GM12864 (cell line): ENCODE results near the gene THSD7A.

ENCODE experiments used
- DNase-seq: peaks from one replicate; pipeline ENCODE4 v3.0.0-alpha.2; 2011; ENCODE audit warnings: low read depth
- H3K4me3 ChIP-seq: 2 replicates; pipeline ENCODE4 v1.5.1; 2011; ENCODE audit warnings: mild to moderate bottlenecking, low read depth, low read length, control low read depth
- CTCF ChIP-seq: IDR thresholded peaks from 2 replicates; pipeline ENCODE4 v1.5.1; 2011; ENCODE audit warnings: low read depth, mild to moderate bottlenecking, moderate library complexity, low read length, control low read depth, inconsistent platforms; ENCODE audit errors: missing control alignments

THSD7A gene

GRCh38 chr7:11650500-11650899, 181.5 kb downstream of the THSD7A start:
- TF ChIP-seq CTCF: no peak
- H3K4me3 ChIP-seq: no peak overlapping the region

DNA sequence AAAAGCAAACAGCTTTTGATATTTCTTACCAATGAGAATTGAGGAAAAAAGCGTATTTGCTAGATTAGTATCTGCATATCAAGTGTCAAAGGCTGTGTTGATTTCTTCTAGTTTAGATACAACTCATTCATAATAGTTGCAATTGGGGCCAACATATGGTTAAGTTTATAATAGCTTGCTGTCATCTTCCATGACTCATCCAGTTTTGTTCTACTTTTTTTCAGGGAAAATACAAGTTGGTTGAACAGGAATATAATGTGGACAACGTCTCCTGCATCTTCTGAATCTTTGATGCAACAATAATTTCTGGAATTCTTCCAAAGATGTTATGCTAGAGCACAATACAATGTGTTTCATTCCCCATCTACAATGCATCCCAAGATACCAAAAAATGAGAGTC, 182.0 kb downstream of the THSD7A start:
- no peak overlapping the region for H3K4me3 ChIP-seq
- DNase-seq: no peak
- TF ChIP-seq CTCF: no peak

More at GRCh38 chr7:11650500-11650899, 181.5 kb downstream of the THSD7A start:
- no peak for DNase-seq

DNA sequence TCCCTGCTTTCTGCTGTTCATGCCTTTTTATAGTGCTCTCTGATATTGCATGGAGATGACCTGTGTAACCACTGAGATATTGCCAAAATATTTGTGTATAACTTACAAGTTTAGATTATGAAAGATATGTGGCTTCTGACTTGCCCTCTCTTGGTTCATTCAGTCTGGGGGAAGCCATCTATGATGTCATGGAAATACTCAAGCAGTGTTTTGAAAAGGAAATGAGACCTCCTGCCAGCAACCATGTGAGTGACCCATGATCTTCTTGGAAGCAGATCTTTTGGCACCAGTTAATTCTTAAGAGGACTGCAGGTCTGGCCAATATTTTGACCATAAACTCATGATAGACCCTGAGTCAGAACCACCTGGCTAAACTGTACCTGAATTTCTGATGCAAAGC, 183.0 kb downstream of the THSD7A start:
- DNase-seq: no peak
- no peak for TF ChIP-seq CTCF
- H3K4me3 ChIP-seq: no peak overlapping the region

DNA sequence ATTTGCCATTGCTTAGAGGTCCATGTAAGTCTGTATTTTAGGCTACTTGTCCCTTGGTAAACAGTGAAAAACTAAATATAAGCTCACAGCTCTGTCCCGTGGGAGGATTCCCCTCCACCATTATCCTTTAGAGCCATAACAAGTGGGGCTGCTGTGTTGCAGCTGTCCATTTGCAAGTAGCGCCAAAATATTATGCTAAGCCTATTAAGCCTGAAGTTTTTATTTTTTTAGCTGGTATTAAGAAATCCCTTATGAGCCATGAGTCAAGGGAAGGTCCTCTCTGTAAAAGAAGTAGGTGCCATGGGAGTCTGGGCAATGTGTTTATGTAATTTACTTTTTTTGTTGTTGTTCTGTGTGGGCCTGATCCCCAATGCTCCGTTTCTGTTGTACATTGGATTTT, 183.9 kb downstream of the THSD7A start:
- DNase-seq: no peak
- no peak for TF ChIP-seq CTCF
- H3K4me3 ChIP-seq: no peak overlapping the region

- H3K4me3 ChIP-seq: no peak overlapping the region
- no peak for DNase-seq
- no peak for TF ChIP-seq CTCF
Measured at GRCh38 chr7:11642841-11643240, 189.2 kb downstream of the THSD7A start.

- H3K4me3 ChIP-seq: no peak overlapping the region
- DNase-seq: no peak
- TF ChIP-seq CTCF: no peak
Measured at GRCh38 chr7:11642276-11642675, 189.7 kb downstream of the THSD7A start.

DNA sequence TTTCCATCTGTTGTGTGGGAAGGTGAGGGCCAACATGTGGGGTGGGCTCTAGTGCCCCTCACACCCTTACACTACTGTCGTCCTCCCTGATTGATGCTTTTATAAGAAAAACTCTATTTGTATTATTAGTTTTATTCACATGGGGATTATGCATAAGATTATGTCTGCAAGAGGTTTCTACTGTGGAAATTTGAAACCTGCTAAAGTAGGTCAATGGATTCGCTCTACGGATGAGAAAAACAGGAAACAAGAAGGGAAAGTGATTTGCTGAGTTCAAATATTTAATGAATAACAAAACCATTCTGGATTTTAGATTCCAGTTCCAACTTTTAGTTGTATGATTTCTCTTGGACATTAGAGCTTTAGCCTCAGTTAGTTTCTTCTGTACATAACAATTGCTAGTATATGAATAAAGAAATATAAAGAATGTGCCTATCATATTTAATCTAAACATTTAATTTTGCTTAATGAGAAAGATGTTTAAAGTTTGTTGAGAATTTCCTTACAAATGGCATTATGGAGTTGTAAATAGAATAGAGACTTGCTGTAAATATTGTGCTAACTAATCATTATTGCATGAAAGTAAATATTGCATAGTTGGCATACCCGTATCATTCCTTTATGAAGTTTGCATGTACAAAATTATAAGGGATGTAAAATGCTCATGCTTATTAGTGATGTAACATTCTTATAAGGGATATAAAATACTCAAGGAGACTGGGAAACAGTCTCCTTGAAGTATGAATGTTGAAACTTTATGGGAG, 193.8 kb downstream of the THSD7A start:
- no peak for TF ChIP-seq CTCF
- no peak for DNase-seq
- no peak overlapping the region for H3K4me3 ChIP-seq
